Measurements from ENCODE around the gene BPIFB6. TPM values are rescaled to one million over a fixed set of nuclear protein-coding genes. Genes with fewer than 3 reads are reported as not detected.

The BPIFB6 gene
- total RNA-seq, 4 donors from 2014 or later: not detected

DNA sequence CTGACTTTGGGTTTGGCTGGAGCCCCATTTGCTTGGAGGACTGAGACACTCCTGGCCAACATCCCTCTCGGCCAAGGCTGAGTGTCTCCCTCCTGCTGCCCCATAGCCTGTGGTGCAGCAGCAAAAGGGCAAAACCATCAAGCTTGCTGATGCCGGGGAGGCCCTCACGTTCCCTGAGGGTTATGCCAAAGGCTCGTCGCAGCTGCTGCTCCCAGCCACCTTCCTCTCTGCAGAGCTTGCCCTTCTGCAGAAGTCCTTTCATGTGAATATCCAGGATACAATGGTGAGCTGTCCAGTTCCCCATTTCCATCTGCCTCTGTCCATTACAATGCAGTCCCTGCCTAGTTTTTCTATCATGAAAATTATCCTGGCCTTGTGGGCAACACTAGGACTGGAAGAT is 6.0 kb downstream of the BPIFB6 start:
- TF ChIP-seq, protein P1, sequence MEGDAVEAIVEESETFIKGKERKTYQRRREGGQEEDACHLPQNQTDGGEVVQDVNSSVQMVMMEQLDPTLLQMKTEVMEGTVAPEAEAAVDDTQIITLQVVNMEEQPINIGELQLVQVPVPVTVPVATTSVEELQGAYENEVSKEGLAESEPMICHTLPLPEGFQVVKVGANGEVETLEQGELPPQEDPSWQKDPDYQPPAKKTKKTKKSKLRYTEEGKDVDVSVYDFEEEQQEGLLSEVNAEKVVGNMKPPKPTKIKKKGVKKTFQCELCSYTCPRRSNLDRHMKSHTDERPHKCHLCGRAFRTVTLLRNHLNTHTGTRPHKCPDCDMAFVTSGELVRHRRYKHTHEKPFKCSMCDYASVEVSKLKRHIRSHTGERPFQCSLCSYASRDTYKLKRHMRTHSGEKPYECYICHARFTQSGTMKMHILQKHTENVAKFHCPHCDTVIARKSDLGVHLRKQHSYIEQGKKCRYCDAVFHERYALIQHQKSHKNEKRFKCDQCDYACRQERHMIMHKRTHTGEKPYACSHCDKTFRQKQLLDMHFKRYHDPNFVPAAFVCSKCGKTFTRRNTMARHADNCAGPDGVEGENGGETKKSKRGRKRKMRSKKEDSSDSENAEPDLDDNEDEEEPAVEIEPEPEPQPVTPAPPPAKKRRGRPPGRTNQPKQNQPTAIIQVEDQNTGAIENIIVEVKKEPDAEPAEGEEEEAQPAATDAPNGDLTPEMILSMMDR (IDR thresholded peaks at IDR 0.05; ENCODE audit: low read depth): no peak

DNA sequence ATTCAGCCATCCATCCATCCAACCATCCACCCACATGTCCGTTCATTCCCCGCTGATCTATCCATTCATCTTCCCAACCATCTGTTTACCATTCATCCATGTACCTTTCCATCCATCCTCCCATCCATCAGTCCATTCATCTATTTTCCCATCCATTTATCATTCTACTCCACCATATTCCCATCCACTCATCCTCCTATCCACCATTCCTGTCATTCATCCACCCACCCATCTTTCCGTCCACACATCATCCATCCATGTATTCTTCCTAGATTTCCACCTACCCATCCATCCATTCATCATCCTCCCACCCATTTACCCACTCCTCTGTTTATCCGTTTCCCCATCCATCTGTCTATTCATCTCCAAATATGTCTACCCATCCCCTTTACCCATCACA is 6.8 kb downstream of the BPIFB6 start:
- TF ChIP-seq, protein P1 (IDR thresholded peaks at IDR 0.05; ENCODE audit: low read depth): no peak

DNA sequence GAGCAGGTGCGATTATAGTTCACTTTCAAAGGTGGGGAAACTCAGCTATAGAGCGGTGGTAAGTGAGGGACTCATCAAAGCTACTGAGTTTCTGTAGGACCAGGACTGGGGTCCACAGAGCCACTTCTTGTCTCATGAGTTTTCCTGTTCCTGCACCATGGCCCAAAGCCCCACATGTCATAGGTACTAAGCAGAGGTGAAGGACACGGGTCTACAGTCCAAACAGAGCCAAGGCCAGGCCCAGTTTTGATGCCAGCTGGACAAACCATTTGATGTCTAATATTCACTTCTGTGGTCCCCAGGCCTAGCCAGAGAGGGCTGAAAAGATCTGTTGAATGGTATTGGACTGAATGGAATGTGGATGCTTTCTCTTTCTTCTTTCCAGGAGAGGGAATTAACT is 11.0 kb downstream of the BPIFB6 start:
- TF ChIP-seq, protein P1 (IDR thresholded peaks at IDR 0.05; ENCODE audit: low read depth): no peak

DNA sequence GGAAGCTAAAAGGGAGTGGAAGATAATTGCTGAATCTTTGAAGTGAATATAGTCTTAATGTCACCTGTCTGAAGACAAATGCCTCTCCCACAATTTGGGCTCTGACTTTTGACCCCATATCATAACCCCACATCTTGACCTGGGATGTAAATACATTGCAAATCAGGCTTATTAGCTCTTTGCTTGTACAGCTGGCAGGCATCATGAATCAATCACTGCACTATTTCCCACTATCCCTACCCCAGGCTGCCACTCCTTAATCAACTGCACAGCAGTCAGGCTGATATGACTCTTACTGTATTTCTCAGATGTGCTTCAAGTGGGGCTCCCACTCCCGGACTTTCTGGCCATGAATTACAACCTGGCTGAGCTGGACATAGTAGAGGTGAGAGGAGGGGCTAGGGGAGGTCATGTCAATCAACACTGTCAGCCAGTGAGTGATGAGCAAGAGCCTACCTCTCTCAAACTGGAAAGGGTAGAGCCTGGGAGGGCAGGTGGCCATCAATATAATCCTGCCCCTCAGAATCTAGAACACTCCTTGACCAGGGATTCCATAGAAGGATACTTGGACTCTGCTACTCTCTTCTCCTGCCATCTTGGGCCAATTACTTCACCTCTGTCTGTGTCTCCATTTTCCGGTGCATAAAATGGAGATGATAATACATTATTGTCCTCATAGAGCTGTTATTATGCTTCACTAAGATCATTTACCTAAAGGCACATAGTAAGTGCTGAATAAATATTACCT is 11.7 kb downstream of the BPIFB6 start:
- TF ChIP-seq, protein P1 (IDR thresholded peaks at IDR 0.05; ENCODE audit: low read depth): no peak

DNA sequence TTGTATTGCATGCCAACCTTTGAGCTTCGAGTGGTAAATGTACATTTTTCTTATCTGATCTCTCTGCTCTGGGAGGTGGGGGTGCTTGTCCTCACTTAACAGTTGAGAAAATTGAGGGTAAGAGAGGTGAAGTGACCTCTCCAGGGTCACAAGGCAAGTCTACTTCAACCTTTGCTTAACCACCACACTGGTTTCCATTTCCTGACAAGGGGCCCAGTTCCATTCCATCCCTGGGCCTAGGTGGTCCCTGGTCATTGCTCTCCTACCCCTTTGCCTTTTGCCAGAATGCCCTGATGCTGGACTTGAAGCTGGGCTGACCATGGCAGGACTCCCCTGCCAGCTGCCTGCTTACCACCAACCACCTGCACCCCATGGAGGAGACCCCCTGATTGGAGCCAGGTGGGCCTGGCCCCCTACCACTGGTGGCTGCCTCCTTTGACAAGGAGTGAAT is 12.3 kb downstream of the BPIFB6 start:
- TF ChIP-seq, protein P1 (IDR thresholded peaks at IDR 0.05; ENCODE audit: low read depth): no peak

DNA sequence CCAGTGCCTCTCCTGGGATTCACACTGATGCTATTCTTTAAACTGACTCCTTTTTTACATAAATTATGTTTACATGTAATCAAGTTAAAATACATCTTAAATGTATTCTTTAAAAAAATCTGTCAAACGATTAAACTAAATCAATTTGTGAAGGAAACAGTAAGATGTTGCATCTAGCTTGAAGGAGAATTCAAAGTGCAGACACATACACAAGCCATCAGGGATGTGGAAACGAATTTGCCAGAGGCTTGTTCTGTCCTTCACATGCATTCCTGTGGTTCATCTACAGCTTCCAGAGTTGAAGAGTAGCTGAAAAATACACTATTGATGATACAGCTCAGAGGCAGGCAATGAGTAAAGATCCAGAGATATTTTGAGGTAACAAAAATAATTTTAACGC is 15.0 kb downstream of the BPIFB6 start:
- TF ChIP-seq, protein P1 (IDR thresholded peaks at IDR 0.05; ENCODE audit: low read depth): no peak

DNA sequence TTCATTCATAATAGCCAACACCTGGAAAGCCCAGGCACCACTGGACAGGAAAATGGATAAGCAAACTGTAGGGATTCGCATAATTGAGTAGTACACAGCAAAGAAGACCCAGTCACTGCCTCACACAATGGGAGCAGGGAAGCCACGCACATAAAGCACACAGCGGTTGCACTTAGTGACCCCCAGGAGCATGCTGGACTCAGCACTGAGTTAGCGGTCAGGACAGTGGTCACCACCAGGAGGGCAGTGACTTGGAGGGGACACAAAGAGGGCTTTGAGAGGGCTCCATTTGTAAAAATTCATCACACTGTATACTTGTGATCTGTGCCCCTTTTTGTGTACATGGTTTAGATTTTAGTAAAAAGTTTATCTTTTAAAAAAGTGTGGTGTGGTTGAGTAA is 19.9 kb downstream of the BPIFB6 start:
- TF ChIP-seq, protein P1 (IDR thresholded peaks at IDR 0.05; ENCODE audit: low read depth): no peak
